OCI-LY3 (cell line): ENCODE data around the gene ROBO1.

Experiments used
- H2AFZ ChIP-seq: fragments of 200-600, 300-600 bp; shearing (Covaris generic); 2 replicates; pipeline ENCODE4 v1.6.0; 2014; ENCODE audit warnings: antibody characterized with exemption, low read depth, low read length
- H3K27ac ChIP-seq: fragments of 200-600, 300-600 bp; sonication (generic); 2 replicates; pipeline ENCODE4 v1.5.1; 2014; ENCODE audit warnings: mild to moderate bottlenecking, low read length, moderate library complexity, mixed read lengths
- H3K27me3 ChIP-seq: fragments of 200-600, 300-600 bp; sonication (generic); 2 replicates; pipeline ENCODE4 v1.6.1; 2014; ENCODE audit warnings: low read depth, low read length, mixed read lengths
- H3K36me3 ChIP-seq: fragments of 200-600, 300-600 bp; sonication (generic); replicated peaks from 2 replicates; pipeline ENCODE3; 2014; ENCODE audit warnings: low read depth, low read length, mixed read lengths
- H3K4me1 ChIP-seq: fragments of 300-600, 200-600 bp; sonication (generic); 2 replicates; pipeline ENCODE4 v1.6.1; 2014; ENCODE audit warnings: low read length, mixed read lengths
- H3K4me2 ChIP-seq: fragments of 200-600, 300-600 bp; sonication (generic); 2 replicates; pipeline ENCODE4 v1.6.1; 2014; ENCODE audit warnings: low read length, mixed read lengths
- H3K4me3 ChIP-seq: fragments of 300-600, 200-600 bp; sonication (generic); 2 replicates; pipeline ENCODE4 v1.5.1; 2014; ENCODE audit warnings: antibody characterized with exemption, mild to moderate bottlenecking, low read length, moderate library complexity
- H3K79me2 ChIP-seq: fragments of 300-600, 200-600 bp; shearing (Covaris generic); 2 replicates; pipeline ENCODE4 v1.6.1; 2014; ENCODE audit warnings: mild to moderate bottlenecking, low read length, mixed read lengths
- H3K9ac ChIP-seq: fragments of 300-600, 200-600 bp; shearing (Covaris generic); 2 replicates; pipeline ENCODE4 v1.6.0; 2014; ENCODE audit warnings: mild to moderate bottlenecking, low read length, moderate library complexity
- H3K9me3 ChIP-seq: fragments of 200-600, 300-600 bp; shearing (Covaris generic); 2 replicates; pipeline ENCODE4 v1.6.1; 2014; ENCODE audit warnings: low read length, mixed read lengths; ENCODE audit not compliant: insufficient read depth
- H4K20me1 ChIP-seq: fragments of 200-600, 300-600 bp; sonication (generic); 2 replicates; pipeline ENCODE4 v1.6.1; 2016; ENCODE audit warnings: low read length, mixed read lengths; ENCODE audit not compliant: insufficient read depth
- CTCF ChIP-seq: fragments of 200-600, 300-600 bp; sonication (generic); IDR thresholded peaks from 2 replicates; pipeline ENCODE4 v1.5.1; 2014; ENCODE audit warnings: antibody characterized with exemption, low read length, low read depth
- EZH2phosphoT487 ChIP-seq: fragments of 200-600 bp; shearing (Covaris generic); IDR thresholded peaks from 2 replicates; pipeline ENCODE4 v1.6.1; 2018; ENCODE audit warnings: antibody characterized with exemption, mixed run types, low read depth

Gene ROBO1

GRCh38 chr3:78804251-78805037 lies 963.4 kb downstream of the ROBO1 start:
- TF ChIP-seq CTCF (no peak), EZH2phosphoT487 (no peak)
- H2AFZ ChIP-seq: no peak overlapping the region

GRCh38 chr3:78802562-78802930 lies 965.3 kb downstream of the ROBO1 start:
- H2AFZ ChIP-seq: no peak overlapping the region
- no peak overlapping the region for H3K27ac ChIP-seq
- no peaks in the 10 kb centered on the region for H3K9me3 ChIP-seq
- TF ChIP-seq EZH2phosphoT487: no peak
- TF ChIP-seq CTCF: no peak
- no peaks in the 10 kb centered on the region for H4K20me1 ChIP-seq
- no peak overlapping the region for H3K9ac ChIP-seq
- H3K4me2 ChIP-seq: no peak overlapping the region
- H3K4me1 ChIP-seq: peaks cover 8% of the 10 kb centered on the region
- no peaks in the 10 kb centered on the region for H3K27me3 ChIP-seq
- H3K36me3 ChIP-seq: no peaks in the 10 kb centered on the region
- no peaks in the 10 kb centered on the region for H3K79me2 ChIP-seq
- H3K4me3 ChIP-seq: no peak overlapping the region

More at GRCh38 chr3:78804251-78805037, 963.4 kb downstream of the ROBO1 start:
- Histone ChIP-seq H3K4me3 (no peak overlapping the region), H3K27me3 (no peaks in the 10 kb centered on the region), H3K9me3 (no peaks in the 10 kb centered on the region), H3K4me2 (no peak overlapping the region), H3K27ac (no peak overlapping the region), H3K9ac (no peak overlapping the region), H3K79me2 (no peaks in the 10 kb centered on the region), H3K4me1 (peaks cover 8% of the 10 kb centered on the region), H4K20me1 (no peaks in the 10 kb centered on the region), H3K36me3 (no peaks in the 10 kb centered on the region)

GRCh38 chr3:78801926-78802561 lies 965.8 kb downstream of the ROBO1 start:
- no peak for TF ChIP-seq EZH2phosphoT487
- no peak for TF ChIP-seq CTCF
- H3K27me3 ChIP-seq: no peaks in the 10 kb centered on the region
- H3K4me3 ChIP-seq: no peak overlapping the region
- no peak overlapping the region for H3K27ac ChIP-seq
- peaks cover 8% of the 10 kb centered on the region for H3K4me1 ChIP-seq
- H3K9ac ChIP-seq: no peak overlapping the region
- no peaks in the 10 kb centered on the region for H3K36me3 ChIP-seq
- no peaks in the 10 kb centered on the region for H4K20me1 ChIP-seq
- H3K79me2 ChIP-seq: no peaks in the 10 kb centered on the region
- no peak overlapping the region for H2AFZ ChIP-seq
- H3K4me2 ChIP-seq: no peak overlapping the region
- no peaks in the 10 kb centered on the region for H3K9me3 ChIP-seq

GRCh38 chr3:78799681-78800080 lies 968.1 kb downstream of the ROBO1 start:
- H3K27me3 ChIP-seq: no peaks in the 10 kb centered on the region
- peaks cover 13% of the 10 kb centered on the region for H3K4me1 ChIP-seq
- H3K9ac ChIP-seq: no peak overlapping the region
- no peak overlapping the region for H3K4me2 ChIP-seq
- TF ChIP-seq CTCF: no peak
- TF ChIP-seq EZH2phosphoT487: no peak
- H3K27ac ChIP-seq: no peak overlapping the region
- no peaks in the 10 kb centered on the region for H3K9me3 ChIP-seq
- H2AFZ ChIP-seq: no peak overlapping the region
- H4K20me1 ChIP-seq: no peaks in the 10 kb centered on the region
- H3K4me3 ChIP-seq: no peak overlapping the region
- no peaks in the 10 kb centered on the region for H3K79me2 ChIP-seq
- no peaks in the 10 kb centered on the region for H3K36me3 ChIP-seq
